Rectal smooth muscle tissue (tissue), 1 donor: Measurements from ENCODE around the gene PRPF39.

Experiments
- H3K27ac ChIP-seq: one replicate; pipeline ENCODE4 v1.7.0; 2013; ENCODE audit warnings: low read depth, low read length, inconsistent platforms
- H3K27me3 ChIP-seq: one replicate; pipeline ENCODE4 v1.7.0; 2013; ENCODE audit warnings: low read length; ENCODE audit not compliant: control insufficient read depth, insufficient read depth
- H3K36me3 ChIP-seq: one replicate; pipeline ENCODE4 v1.7.0; 2013; ENCODE audit warnings: low read length; ENCODE audit not compliant: control insufficient read depth, insufficient read depth
- H3K4me1 ChIP-seq: one replicate; pipeline ENCODE4 v1.7.0; 2013; ENCODE audit warnings: low read length; ENCODE audit not compliant: control insufficient read depth, insufficient read depth
- H3K4me3 ChIP-seq: one replicate; pipeline ENCODE4 v1.7.0; 2013; ENCODE audit warnings: low read length
- H3K9ac ChIP-seq: one replicate; pipeline ENCODE4 v1.7.0; 2013; ENCODE audit warnings: low read length

Gene PRPF39

DNA sequence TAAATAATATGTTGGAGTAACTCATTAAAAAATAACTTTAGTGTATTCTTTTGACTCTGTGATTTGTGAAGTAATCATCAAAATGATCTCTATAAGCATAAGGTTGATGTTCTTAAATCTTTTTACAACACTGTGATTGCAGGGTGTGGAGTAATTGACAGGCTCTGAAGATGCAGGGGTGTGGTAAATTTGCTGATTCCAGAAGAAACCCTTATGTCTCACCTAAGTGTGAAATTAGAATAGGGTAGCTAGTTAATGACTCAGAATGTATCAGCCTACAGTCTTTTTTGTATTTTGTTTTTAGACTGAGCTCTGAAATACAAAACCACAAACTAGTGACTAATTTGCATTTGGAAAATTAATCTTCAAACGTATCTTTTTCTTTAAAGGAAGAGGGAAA, 5.9 kb downstream of the PRPF39 start:
- Histone ChIP-seq H3K36me3 (no peaks in the 10 kb centered on the region), H3K4me3 (no peak overlapping the region), H3K27me3 (no peaks in the 10 kb centered on the region), H3K27ac (no peak overlapping the region), H3K4me1 (peaks cover 8% of the 10 kb centered on the region), H3K9ac (no peak overlapping the region)

DNA sequence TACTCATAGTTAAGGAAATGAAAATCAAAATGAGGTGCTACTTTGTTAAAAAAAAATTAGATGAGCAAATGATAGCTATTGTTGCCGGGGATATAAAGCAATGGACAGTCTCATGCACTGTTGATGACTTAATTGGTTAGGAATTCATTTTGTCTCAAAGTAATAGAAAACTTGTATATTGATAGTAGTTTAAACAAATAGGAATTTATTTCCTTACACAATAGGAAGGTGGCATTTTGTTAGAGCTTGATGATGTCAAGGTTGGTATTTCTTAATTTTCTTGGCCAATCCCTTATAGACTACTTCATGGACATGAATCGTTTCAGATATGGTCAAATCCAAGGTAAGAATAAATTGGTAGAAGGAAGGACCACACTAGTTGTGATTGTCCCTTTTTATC, 7.8 kb downstream of the PRPF39 start:
- no peak overlapping the region for H3K27ac ChIP-seq
- no peak overlapping the region for H3K9ac ChIP-seq
- H3K36me3 ChIP-seq, result peaks cover 6% of the 10 kb centered on the region
- no peaks in the 10 kb centered on the region for H3K27me3 ChIP-seq
- H3K4me3 ChIP-seq, result no peak overlapping the region
- H3K4me1 ChIP-seq, result no peaks in the 10 kb centered on the region

DNA sequence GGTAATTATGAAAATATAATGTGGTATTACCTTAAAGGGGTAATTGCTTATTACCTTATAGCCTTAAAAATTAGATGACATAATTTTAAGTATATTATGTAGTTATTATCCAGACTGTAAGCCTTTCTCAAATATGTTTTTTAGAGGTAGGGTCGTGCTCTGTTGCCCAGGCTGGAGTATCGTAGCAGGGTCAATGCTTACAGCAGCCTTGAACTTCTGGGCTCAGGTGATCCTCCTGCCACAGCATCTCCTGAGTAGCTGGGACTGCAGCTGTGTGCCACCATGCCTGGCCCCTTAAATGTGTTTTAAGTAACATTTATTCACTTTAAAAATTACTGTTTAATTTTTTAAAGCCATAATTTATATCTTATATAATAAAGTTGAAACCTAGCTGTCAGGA, 10.4 kb downstream of the PRPF39 start:
- Histone ChIP-seq H3K27me3 (no peaks in the 10 kb centered on the region), H3K4me1 (no peaks in the 10 kb centered on the region), H3K4me3 (no peak overlapping the region), H3K36me3 (peaks cover 6% of the 10 kb centered on the region), H3K9ac (no peak overlapping the region), H3K27ac (no peak overlapping the region)

- Histone ChIP-seq H3K4me1 (no peaks in the 10 kb centered on the region), H3K4me3 (no peak overlapping the region), H3K27me3 (no peaks in the 10 kb centered on the region), H3K9ac (no peak overlapping the region), H3K36me3 (peaks cover 6% of the 10 kb centered on the region), H3K27ac (no peak overlapping the region)
Measured at GRCh38 chr14:45095143-45095542, 11.2 kb downstream of the PRPF39 start.

GRCh38 chr14:45096218-45096617, 12.3 kb downstream of the PRPF39 start:
- Histone ChIP-seq H3K36me3 (peaks cover 6% of the 10 kb centered on the region), H3K4me3 (no peak overlapping the region), H3K4me1 (no peaks in the 10 kb centered on the region), H3K9ac (no peak overlapping the region), H3K27me3 (no peaks in the 10 kb centered on the region), H3K27ac (no peak overlapping the region)

- Histone ChIP-seq H3K4me3 (no peak overlapping the region), H3K4me1 (no peaks in the 10 kb centered on the region), H3K27ac (no peak overlapping the region), H3K27me3 (no peaks in the 10 kb centered on the region), H3K9ac (no peak overlapping the region), H3K36me3 (peaks cover 9% of the 10 kb centered on the region)
Measured at GRCh38 chr14:45103806-45104205, 19.9 kb downstream of the PRPF39 start.

DNA sequence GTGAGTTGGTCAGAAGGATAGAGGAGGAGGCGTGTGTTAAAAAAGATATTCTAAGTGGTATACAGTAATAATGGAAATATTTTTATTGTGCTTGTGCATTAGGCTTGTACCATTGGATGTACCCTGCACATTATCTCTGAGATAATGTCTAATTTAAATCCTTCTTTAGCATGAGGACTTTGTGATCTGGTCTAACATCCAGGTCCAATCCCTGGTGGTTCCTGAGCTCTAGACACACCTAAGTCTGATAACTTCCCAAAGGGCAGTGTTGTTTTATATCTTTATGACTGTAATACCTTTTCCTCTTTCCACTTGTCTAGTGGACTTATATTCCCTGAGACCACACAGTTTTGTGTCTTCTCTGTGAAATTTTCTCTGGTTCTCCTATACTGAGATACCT, 20.6 kb downstream of the PRPF39 start:
- H3K4me3 ChIP-seq, result no peak overlapping the region
- no peaks in the 10 kb centered on the region for H3K27me3 ChIP-seq
- no peak overlapping the region for H3K9ac ChIP-seq
- H3K27ac ChIP-seq, result no peak overlapping the region
- no peaks in the 10 kb centered on the region for H3K4me1 ChIP-seq
- peaks cover 9% of the 10 kb centered on the region for H3K36me3 ChIP-seq

DNA sequence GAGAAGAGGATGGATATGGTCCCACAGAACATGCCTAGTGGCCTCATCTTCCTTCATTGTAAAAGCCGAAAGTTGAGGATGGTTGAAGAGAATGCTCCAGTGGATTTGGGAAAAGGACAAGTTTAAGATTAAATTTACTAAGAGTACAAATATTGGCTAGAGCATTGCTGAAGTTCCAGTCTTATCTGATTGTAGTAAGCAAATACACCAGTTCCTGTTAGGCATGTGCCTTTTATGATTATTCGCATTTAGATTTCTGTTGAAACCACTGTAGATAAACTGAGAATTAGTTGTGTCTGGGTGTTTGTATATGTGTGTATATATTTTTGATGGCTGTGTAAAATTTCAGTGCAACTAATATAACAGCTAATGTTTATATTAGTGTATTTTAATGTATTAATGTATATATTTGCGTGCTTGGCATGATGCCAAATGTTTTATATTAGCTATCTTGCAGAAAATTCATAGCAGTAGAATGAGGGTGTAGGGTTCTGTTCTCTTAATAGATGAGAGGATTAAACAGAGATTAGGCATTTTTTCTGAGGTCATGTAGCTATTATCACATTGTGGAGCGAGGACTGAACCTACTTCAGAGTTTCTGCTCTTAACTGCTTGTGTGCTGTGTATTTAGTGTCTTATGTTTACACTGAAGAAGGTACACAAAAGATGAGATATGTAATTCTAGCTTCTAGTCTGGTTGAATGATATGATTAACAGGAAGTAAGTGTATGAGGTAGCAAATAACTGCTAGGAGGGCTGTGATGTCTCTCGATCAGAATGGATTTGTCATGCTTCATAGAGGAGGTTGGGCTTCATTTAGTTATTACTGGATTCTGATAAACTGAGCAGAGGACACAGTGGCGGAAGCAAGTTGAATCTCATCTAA, 29.2 kb downstream of the PRPF39 start:
- H3K36me3 ChIP-seq, result peaks cover 11% of the 10 kb centered on the region

DNA sequence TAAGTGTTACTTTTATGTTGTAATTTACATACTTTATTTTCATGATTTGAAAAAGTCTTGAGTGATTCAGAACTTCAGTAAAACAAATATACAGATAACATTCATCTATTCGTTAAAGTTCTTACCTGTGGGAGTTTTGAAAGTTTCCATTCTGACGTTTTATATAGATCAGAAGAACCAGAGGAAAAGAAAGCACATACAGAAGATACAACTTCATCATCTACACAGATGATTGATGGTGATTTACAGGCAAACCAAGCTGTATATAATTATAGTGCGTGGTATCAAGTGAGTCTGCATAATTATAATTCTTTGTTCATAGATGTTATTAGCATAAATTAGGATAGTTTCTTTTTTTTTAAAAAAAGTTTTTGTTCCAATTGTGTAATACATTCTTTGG, 30.4 kb downstream of the PRPF39 start:
- Histone ChIP-seq H3K36me3 (peaks cover 11% of the 10 kb centered on the region), H3K4me3 (no peak overlapping the region), H3K9ac (no peak overlapping the region), H3K27ac (no peak overlapping the region), H3K4me1 (no peaks in the 10 kb centered on the region), H3K27me3 (no peaks in the 10 kb centered on the region)

More for the DNA sequence above, 29.2 kb downstream of the PRPF39 start:
- no peaks in the 10 kb centered on the region for H3K27me3 ChIP-seq
- no peak overlapping the region for H3K4me3 ChIP-seq
- H3K4me1 ChIP-seq, result no peaks in the 10 kb centered on the region
- no peak overlapping the region for H3K27ac ChIP-seq
- H3K9ac ChIP-seq, result no peak overlapping the region

DNA sequence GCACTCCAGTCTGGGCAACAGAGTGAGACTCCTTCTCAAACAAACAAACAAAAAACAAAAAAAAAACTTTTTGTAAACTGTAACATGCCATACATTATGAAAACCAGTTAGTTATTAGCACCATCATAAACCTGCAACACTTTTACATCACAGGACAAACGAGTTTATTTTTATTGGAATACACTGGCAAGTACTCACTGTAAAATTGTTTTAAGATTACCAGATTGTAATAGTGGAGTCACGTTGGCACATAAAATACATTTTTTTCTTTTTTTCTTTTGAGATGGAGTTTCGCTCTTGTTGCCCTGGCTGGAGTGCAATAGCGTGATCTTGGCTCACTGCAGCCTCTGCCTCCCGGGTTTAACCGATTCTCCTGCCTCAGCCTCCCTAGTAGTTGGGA, 34.7 kb downstream of the PRPF39 start:
- Histone ChIP-seq H3K27ac (no peak overlapping the region), H3K4me1 (no peaks in the 10 kb centered on the region), H3K9ac (no peak overlapping the region), H3K27me3 (no peaks in the 10 kb centered on the region), H3K4me3 (no peak overlapping the region), H3K36me3 (peaks cover 11% of the 10 kb centered on the region)

GRCh38 chr14:45120096-45120495, 36.2 kb downstream of the PRPF39 start:
- Histone ChIP-seq H3K27me3 (no peaks in the 10 kb centered on the region), H3K9ac (no peak overlapping the region), H3K27ac (no peak overlapping the region), H3K4me3 (no peak overlapping the region), H3K36me3 (peaks cover 11% of the 10 kb centered on the region), H3K4me1 (no peaks in the 10 kb centered on the region)

DNA sequence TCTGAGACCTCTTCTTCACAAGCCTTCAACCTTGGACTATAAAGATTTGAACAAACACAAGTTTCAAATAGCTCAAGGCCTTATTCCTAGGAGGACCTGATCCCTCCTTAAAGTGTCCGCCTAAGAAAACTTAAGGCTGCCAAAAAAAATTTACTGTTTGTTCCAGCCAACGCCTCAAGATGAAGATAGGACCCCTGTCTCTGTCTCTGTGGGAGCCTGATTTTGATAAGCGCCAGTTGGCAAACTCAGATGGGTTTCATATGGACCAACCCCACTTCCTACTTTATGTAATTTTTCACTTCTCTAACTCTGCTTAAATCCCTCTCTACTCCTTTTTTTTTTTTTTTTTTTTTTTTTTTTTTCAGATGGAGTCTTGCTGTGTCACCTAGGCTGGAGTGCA, 39.4 kb downstream of the PRPF39 start:
- no peak overlapping the region for H3K27ac ChIP-seq
- no peak overlapping the region for H3K4me3 ChIP-seq
- H3K9ac ChIP-seq, result no peak overlapping the region
- H3K36me3 ChIP-seq, result peaks cover 10% of the 10 kb centered on the region
- no peaks in the 10 kb centered on the region for H3K4me1 ChIP-seq
- H3K27me3 ChIP-seq, result no peaks in the 10 kb centered on the region

DNA sequence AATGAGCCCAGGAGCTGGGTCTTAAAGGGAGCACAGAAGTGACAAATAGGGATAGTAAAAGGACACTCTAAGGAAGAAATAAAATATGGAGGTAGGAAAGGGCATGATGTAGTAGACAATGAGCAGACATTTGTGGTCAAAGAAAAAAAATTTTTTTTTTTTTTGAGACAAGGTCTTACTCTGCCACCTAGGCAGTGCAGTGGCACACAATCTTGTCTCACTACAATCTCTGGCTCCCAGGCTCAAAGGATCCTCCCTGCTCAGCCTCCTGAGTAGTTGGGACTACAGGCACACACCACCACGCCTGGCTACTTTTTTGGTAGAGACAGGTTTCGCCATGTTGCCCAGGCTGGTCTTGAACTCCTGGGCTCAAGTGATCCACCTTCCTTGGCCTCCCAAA, 41.8 kb downstream of the PRPF39 start:
- Histone ChIP-seq H3K9ac (no peak overlapping the region), H3K36me3 (peaks cover 2% of the 10 kb centered on the region), H3K4me3 (no peak overlapping the region), H3K4me1 (peaks cover under 1% of the 10 kb centered on the region), H3K27me3 (no peaks in the 10 kb centered on the region), H3K27ac (no peak overlapping the region)
